Caco-2 (cell line): ENCODE measurements around the gene C21orf58. TPM values are rescaled to one million over a fixed set of nuclear protein-coding genes. Genes with fewer than 3 reads are reported as not detected.

ENCODE experiments used
- BruUV-seq: library from RNA; stranded (reverse); fragments of 400-500 nt; replicated peaks from 2 replicates; lab custom pipeline; 2021; lab: Mats Ljungman, UMichigan
- CTCF ChIA-PET: fragments of 300-600 bp; sonication (Branson Sonifier 250); formaldehyde crosslinking; loops from one replicate; lab custom pipeline; 2022; ENCODE audit warnings: antibody characterized with exemption; lab: Charles Lee
- POLR2A ChIA-PET: fragments of 300-600 bp; sonication (Branson Sonifier 250); formaldehyde crosslinking; loops from one replicate; lab custom pipeline; 2022; ENCODE audit warnings: antibody characterized with exemption; lab: Charles Lee
- DNase-seq, 2 experiments: peaks; one replicate each; pipeline versions ENCODE4 v3.0.0 to v3.0.0-alpha.2; 2020 to 2022
- H3K27me3 ChIP-seq: replicated peaks from 2 replicates; pipeline ENCODE4 v1.6.0; 2011; ENCODE audit warnings: low read length; ENCODE audit not compliant: control insufficient read depth, insufficient read depth
- H3K36me3 ChIP-seq: 2 replicates; pipeline ENCODE4 v1.5.1; 2011; ENCODE audit warnings: low read length; ENCODE audit not compliant: control insufficient read depth, insufficient read depth
- H3K4me1 ChIP-seq: fragments of 250-450 bp; sonication (Bioruptor Pico); 2 replicates; pipeline ENCODE4 v1.5.1; 2020; ENCODE audit warnings: mild to moderate bottlenecking
- H3K4me3 ChIP-seq: 2 replicates; pipeline ENCODE4 v1.5.1; 2011; ENCODE audit warnings: low read depth, mild to moderate bottlenecking, control low read depth, low read length
- H3K9me3 ChIP-seq: fragments of 250-450 bp; sonication (Bioruptor Pico); 2 replicates; pipeline ENCODE4 v1.5.1; 2020; ENCODE audit warnings: mild to moderate bottlenecking, moderate library complexity
- H3K27ac Mint-ChIP-seq: one replicate; pipeline ENCODE4 v1.8.0; 2022; ENCODE audit warnings: mixed read lengths; ENCODE audit not compliant: unreplicated experiment
- H3K27me3 Mint-ChIP-seq: one replicate; pipeline ENCODE4 v1.8.0; 2022; ENCODE audit warnings: mixed read lengths; ENCODE audit not compliant: insufficient read depth, unreplicated experiment
- H3K36me3 Mint-ChIP-seq: one replicate; pipeline ENCODE4 v1.8.0; 2022; ENCODE audit warnings: mild to moderate bottlenecking, mixed read lengths; ENCODE audit not compliant: insufficient read depth, unreplicated experiment
- H3K4me1 Mint-ChIP-seq: one replicate; pipeline ENCODE4 v1.8.0; 2022; ENCODE audit warnings: low read depth, mixed read lengths; ENCODE audit not compliant: unreplicated experiment
- H3K4me3 Mint-ChIP-seq: one replicate; pipeline ENCODE4 v1.8.0; 2022; ENCODE audit warnings: mild to moderate bottlenecking, moderate library complexity, mixed read lengths; ENCODE audit not compliant: unreplicated experiment
- H3K9me3 Mint-ChIP-seq: one replicate; pipeline ENCODE4 v1.8.0; 2022; ENCODE audit warnings: mixed read lengths; ENCODE audit not compliant: unreplicated experiment
- intact Hi-C: fragments of 100-400 bp; cut with micrococcal nuclease; formaldehyde crosslinking; loops from one replicate; pipeline ENCODE4 v1.10.0; 2022; ENCODE audit not compliant: unreplicated experiment
- total RNA-seq: library from RNA; stranded (reverse); gene quantifications from 2 replicates; pipeline ENCODE4 v1.2.3, GENCODE V29; 2022
- TF ChIP-seq, protein P1 (sequence below), 2 experiments: fragments of 200-600 bp in 1 of 2; IDR thresholded peaks; 1 replicate in 1 of 2; 2 replicates in 1 of 2; pipeline versions ENCODE4 v1.5.1 to v1.8.0; 2011 to 2022; ENCODE audit warnings: antibody characterized with exemption in 1 of 2, control low read depth in 1 of 2, inconsistent platforms in 1 of 2, low read depth in 1 of 2, low read length in 1 of 2, mild to moderate bottlenecking in 1 of 2, moderate library complexity in 1 of 2; ENCODE audit not compliant: insufficient read depth in 1 of 2, severe bottlenecking in 1 of 2, unreplicated experiment in 1 of 2

The C21orf58 gene
- total RNA-seq, 1 experiment from 2014 or later, result 17.7 TPM

DNA sequence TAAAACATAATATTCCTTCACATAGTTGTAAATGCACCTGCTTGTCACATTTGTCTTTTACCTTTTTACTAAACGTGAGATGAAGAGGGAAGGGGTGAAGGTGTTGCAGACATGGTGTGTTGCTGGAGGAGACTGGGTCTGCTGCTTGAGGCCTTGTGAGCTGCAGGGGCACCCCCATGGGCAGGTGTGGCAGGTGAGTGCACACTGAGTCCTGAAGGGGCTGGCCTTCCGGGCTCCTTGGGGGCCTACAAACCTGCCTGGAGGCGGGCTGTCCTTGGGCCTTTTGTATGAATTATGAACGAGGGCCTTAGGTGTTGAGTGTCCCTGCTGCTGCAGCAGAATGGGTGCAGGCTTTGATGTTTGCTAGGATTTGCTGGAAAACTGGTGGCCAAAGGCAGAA is 4.0 kb upstream of the C21orf58 start:
- POLR2A ChIA-PET, result no interaction called here
- no peaks in the 10 kb centered on the region for H3K36me3 ChIP-seq
- intact Hi-C loops, result no loop called here
- no peaks in the 10 kb centered on the region for H3K27me3 ChIP-seq
- Mint-ChIP-seq H3K4me1 (peaks cover 15% of the 10 kb centered on the region), H3K27ac (no peak overlapping the region), H3K27me3 (no peaks in the 10 kb centered on the region), H3K4me3 (no peak overlapping the region), H3K36me3 (peaks cover 73% of the 10 kb centered on the region), H3K9me3 (no peaks in the 10 kb centered on the region)
- BruUV-seq, result no TSS peak
- CTCF ChIA-PET, result no interaction called here
- DNase-seq, result no peak
- H3K4me1 ChIP-seq, result peaks cover 17% of the 10 kb centered on the region
- H3K9me3 ChIP-seq, result no peaks in the 10 kb centered on the region
- TF ChIP-seq, protein P1, sequence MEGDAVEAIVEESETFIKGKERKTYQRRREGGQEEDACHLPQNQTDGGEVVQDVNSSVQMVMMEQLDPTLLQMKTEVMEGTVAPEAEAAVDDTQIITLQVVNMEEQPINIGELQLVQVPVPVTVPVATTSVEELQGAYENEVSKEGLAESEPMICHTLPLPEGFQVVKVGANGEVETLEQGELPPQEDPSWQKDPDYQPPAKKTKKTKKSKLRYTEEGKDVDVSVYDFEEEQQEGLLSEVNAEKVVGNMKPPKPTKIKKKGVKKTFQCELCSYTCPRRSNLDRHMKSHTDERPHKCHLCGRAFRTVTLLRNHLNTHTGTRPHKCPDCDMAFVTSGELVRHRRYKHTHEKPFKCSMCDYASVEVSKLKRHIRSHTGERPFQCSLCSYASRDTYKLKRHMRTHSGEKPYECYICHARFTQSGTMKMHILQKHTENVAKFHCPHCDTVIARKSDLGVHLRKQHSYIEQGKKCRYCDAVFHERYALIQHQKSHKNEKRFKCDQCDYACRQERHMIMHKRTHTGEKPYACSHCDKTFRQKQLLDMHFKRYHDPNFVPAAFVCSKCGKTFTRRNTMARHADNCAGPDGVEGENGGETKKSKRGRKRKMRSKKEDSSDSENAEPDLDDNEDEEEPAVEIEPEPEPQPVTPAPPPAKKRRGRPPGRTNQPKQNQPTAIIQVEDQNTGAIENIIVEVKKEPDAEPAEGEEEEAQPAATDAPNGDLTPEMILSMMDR (IDR thresholded peaks at IDR 0.05; ENCODE audit: insufficient read depth in 1 of 2, low read depth in 1 of 2, low read length in 1 of 2, severe bottlenecking in 1 of 2, unreplicated experiment in 1 of 2), result no peak
- H3K4me3 ChIP-seq, result no peak overlapping the region

DNA sequence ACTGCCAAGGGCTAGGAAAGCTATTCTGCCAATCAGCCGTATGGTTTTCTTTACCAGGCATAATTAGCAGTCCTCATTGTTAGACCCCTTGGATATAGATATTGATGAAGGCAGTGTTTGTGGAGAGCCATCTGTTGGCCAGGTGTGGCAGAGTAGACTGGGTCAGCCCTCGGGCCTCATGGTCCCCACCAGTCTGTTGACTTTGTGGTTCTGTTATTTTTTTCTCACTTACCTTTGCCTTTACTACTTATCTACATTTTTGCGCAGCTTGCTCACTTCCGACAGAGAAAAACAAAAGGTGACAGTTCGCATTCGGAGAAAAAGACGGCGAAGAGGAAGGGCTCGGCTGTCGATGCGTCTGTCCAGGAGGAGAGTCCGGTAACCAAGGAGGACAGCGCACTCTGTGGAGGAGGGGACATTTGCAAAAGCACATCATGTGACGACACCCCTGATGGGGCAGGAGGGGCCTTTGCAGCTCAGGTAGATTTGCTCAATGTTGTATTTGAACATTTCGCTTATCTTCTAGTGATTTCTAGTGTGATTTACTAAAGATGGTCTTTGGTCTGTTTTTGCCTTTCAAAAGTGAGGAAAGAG is 2.5 kb upstream of the C21orf58 start:
- H3K9me3 ChIP-seq, result no peaks in the 10 kb centered on the region
- Mint-ChIP-seq H3K27ac (peak overlapping the region; percentile 49), H3K9me3 (no peaks in the 10 kb centered on the region), H3K27me3 (no peaks in the 10 kb centered on the region), H3K36me3 (peaks cover 66% of the 10 kb centered on the region), H3K4me3 (peak overlapping the region; percentile 77), H3K4me1 (peaks cover 15% of the 10 kb centered on the region)
- no TSS peak for BruUV-seq
- TF ChIP-seq, protein P1 (IDR thresholded peaks at IDR 0.05; ENCODE audit: insufficient read depth in 1 of 2, low read depth in 1 of 2, low read length in 1 of 2, severe bottlenecking in 1 of 2, unreplicated experiment in 1 of 2), result peak; percentile 13 to 18
- H3K27me3 ChIP-seq, result no peaks in the 10 kb centered on the region
- ChIA-PET CTCF (interaction anchor here (1.2 to 1.3 kb wide), 2 partner anchors 41 to 183 kb away, joined by 8 read pairs; partner anchors contain the start of genes MCM3AP and YBEY), POLR2A (no interaction called here)
- H3K36me3 ChIP-seq, result no peaks in the 10 kb centered on the region
- H3K4me1 ChIP-seq, result peaks cover 17% of the 10 kb centered on the region
- intact Hi-C loops, result no loop called here
- H3K4me3 ChIP-seq, result no peak overlapping the region
- peak in 1 of 2 experiments; percentile 36 for DNase-seq

DNA sequence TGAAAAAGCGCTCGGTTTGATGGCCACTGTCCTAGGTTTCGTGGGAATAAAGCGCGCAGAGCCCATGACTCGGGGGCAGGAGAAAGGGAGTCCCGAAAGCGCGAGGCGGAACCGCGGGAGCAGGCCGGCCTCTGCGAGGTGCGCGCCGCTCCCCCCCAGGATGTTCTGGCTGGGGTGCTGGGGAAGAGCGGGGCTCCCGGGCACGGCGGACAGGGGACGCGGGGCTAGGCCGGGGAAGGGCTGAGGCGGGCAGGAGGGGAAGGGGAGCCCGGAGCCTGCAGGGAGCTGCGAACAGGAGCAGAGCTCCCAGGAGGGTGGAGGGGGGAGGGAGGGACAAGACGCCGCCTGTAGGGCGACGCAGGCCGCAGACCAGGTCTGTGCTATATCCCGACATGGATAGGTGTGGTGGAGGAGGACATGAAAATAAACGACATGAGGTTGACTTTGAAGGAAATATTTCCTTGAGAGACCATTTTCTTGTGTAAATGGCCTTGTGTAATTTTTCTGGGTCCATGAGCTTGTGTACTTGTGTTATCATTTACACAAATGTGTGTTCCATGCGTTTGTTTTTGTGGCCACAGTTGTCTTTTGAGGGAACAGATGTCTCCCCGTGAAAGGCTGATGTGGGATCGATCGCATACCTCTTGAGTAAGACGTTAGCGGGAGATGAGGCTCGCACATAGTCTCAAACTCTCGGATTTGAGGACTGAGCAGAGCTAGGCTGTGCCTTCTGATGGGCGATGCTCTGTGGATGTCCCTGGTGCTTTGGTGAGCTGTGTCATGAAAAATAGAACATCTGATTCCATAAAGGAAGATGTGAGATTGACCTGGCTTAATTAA is 1.6 kb upstream of the C21orf58 start:
- DNase-seq, result peak; percentile 66 to 73
- Mint-ChIP-seq H3K27me3 (no peaks in the 10 kb centered on the region), H3K27ac (peak overlapping the region; percentile 58), H3K36me3 (peaks cover 59% of the 10 kb centered on the region), H3K9me3 (no peaks in the 10 kb centered on the region), H3K4me1 (peaks cover 15% of the 10 kb centered on the region), H3K4me3 (peak overlapping the region; percentile 77)
- ChIA-PET CTCF (interaction anchor here (0.6 to 1.3 kb wide), 7 partner anchors 17 to 352 kb away, joined by 3 to 10 read pairs (median 5); partner anchors contain the start of genes MCM3AP and YBEY), POLR2A (interaction anchor here (0.6 kb wide), 2 partner anchors 39 to 132 kb away, joined by 3 read pairs; partner anchors contain the start of gene YBEY)
- Histone ChIP-seq H3K36me3 (no peaks in the 10 kb centered on the region), H3K4me3 (peak overlapping the region; percentile 81), H3K27me3 (no peaks in the 10 kb centered on the region), H3K9me3 (no peaks in the 10 kb centered on the region), H3K4me1 (peaks cover 17% of the 10 kb centered on the region)
- TSS peak; percentile 13 for BruUV-seq
- TF ChIP-seq, protein P1 (IDR thresholded peaks at IDR 0.05; ENCODE audit: insufficient read depth in 1 of 2, low read depth in 1 of 2, low read length in 1 of 2, severe bottlenecking in 1 of 2, unreplicated experiment in 1 of 2), result peak in 1 of 2 experiments; percentile 27
- intact Hi-C loops, result loop anchor here (2.0 kb wide), 1 partner anchor 38 kb away; the partner anchor contains the start of gene YBEY
